Upper lobe of left lung (tissue), 6 donors: ENCODE measurements around the gene SRRM5. TPM values are rescaled to one million over a fixed set of nuclear protein-coding genes. Genes with fewer than 3 reads are reported as not detected.

Source experiments
- ATAC-seq, 2 donors: fragments of 200-7000 bp; cut with Tn5 transposase; one replicate each; pipeline ENCODE4 v1.9.1; 2022; ENCODE audit warnings: mild to moderate bottlenecking in 2 of 2, moderate library complexity in 2 of 2; ENCODE audit not compliant: low FRiP score in 2 of 2
- DNase-seq, 2 donors: peaks; one replicate each; pipeline ENCODE4 v3.0.0-alpha.2; 2019 to 2020
- H3K27ac ChIP-seq, 4 donors: fragments of 200-600 bp; sonication (generic); one replicate each; pipeline ENCODE4 v1.5.1; 2016 to 2019
- H3K27me3 ChIP-seq, 4 donors: fragments of 200-600 bp; sonication (generic); one replicate each; pipeline ENCODE4 v1.5.1; 2017 to 2019
- H3K36me3 ChIP-seq, 4 donors: fragments of 200-600 bp; sonication (generic); one replicate each; pipeline ENCODE4 v1.5.1; 2016 to 2019
- H3K4me1 ChIP-seq, 4 donors: fragments of 200-600 bp; sonication (generic); one replicate each; pipeline ENCODE4 v1.5.1; 2018 to 2019
- H3K4me3 ChIP-seq, 4 donors: fragments of 200-600 bp; sonication (generic); one replicate each; pipeline ENCODE4 v1.5.1; 2017 to 2019; ENCODE audit warnings: mild to moderate bottlenecking in 2 of 4, moderate library complexity in 1 of 4
- H3K9me3 ChIP-seq, 4 donors: fragments of 200-600 bp; sonication (generic); one replicate each; pipeline ENCODE4 v1.5.1; 2018 to 2019
- EP300 ChIP-seq, 4 donors: sonication (generic); formaldehyde crosslinking; IDR thresholded peaks; one replicate each; pipeline ENCODE4 v1.5.1; 2017; ENCODE audit warnings: antibody characterized with exemption in 4 of 4, control low read depth in 2 of 4
- POLR2A ChIP-seq, 4 donors: fragments of 450-650 bp; IDR thresholded peaks; one replicate each; pipeline ENCODE4 v1.5.1; 2016 to 2017; ENCODE audit warnings: antibody characterized with exemption in 4 of 4, mild to moderate bottlenecking in 2 of 4
- POLR2AphosphoS5 ChIP-seq, 2 donors: sonication (generic); formaldehyde crosslinking; IDR thresholded peaks; one replicate each; pipeline ENCODE4 v1.5.1; 2017; ENCODE audit warnings: antibody characterized with exemption in 2 of 2
- WGBS, 2 donors: methylation state at CpG; one replicate each; pipeline ENCODE4 v1.1.5; 2017 to 2018; 5-methylcytosine and 5-hydroxymethylcytosine counted together
- total RNA-seq, 6 donors: library from RNA; depleted of rRNA in 4 of 6; stranded (reverse); fragments of >200 nt in 4 of 6; gene quantifications; one replicate each; pipeline versions ENCODE4 v1.1.0 to v1.2.1, GENCODE V29; 2016 to 2021
- TF ChIP-seq, protein P1 (sequence below), 6 experiments: fragments of 450-650 bp in 4 of 6; fragments of 200-600 bp in 2 of 6; sonication (generic) in 2 of 6; IDR thresholded peaks; one replicate each; pipeline ENCODE4 v1.5.1; 2016 to 2019; ENCODE audit warnings: antibody characterized with exemption in 6 of 6
- donor health status: DM: no; HTN: no; CAD: no; lungs with moderate emphysema.
- donor health status: DM: no; HTN: yes; CAD: no; lungs with severe emphysema.

SRRM5 gene, protein sequence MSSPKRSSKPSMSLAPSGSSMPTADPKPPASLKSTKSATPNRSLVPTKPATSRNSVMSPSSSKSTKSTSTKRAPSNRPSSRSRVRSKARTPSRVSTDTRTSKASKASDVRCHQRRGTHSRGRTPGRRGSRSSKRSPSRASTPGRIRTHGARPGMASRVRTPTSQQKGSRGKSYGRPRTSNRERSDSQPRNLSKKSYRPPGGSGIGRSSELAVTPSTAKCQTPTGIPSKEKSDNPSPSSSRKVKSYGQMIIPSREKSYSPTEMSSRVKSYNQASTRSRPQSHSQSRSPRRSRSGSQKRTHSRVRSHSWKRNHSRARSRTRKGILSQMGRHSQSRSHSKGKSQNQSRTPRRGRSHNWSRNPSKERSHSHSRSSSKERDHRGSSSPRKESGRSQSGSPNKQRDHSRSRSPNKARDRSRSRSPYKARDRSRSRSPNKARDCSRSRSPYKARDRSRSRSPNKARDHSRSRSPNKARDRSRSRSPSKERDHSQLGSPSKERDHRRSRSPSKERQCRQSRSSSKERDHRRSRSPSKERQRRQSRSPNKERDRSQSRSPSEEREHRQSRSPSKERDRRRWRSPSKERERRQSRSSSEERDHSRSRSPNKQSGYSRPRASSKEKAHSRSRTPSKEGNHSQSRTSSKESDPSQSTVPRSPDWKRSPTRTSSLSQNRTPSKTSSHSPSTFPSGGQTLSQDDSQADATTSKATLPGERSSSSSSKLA
- 1 to 10 TPM in 2 of 6 donors, under 1 TPM in 3, not detected in 1; 0.17 to 2.1 (median 0.30) TPM for total RNA-seq

DNA sequence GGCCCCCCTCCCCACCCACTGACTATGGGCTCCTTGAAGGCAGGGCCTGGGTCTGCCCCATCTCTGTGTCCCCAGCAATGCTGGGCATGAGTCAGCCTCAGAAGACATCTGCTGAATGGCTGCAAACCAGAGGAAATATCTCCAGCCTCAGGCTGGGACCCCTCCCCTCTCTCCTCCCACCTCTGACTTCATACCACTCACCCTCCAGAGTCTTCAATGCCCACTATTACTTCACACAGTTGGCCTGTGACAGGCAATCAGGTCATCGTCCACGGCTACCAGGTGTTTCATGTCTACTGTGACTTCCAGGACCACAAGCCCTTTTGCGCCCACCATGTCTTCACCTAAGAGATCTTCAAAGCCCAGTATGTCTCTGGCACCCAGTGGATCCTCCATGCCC, at the start of gene SRRM5:
TSS of gene SRRM5 (plus strand) at position 301 of the 400 bp plus-strand sequence. CDS start at position 335, 34 bp downstream.
- Histone ChIP-seq H3K27me3 (no peaks in the 10 kb centered on the region), H3K4me3 (no peak within 1 kb of the TSS), H3K9me3 (no peaks in the 10 kb centered on the region), H3K4me1 (no peaks in the 10 kb centered on the region), H3K27ac (no peak within 1 kb of the TSS), H3K36me3 (peaks cover 4 to 38% (median 21%) of the 10 kb centered on the region in 4 donors)
- WGBS, 2 donors: 89 to 97% methylated on average over 3 of the region's 3 CpGs
- no peak for DNase-seq
- no peak for TF ChIP-seq POLR2AphosphoS5 (IDR thresholded peaks at IDR 0.05)
- TF ChIP-seq, protein P1, sequence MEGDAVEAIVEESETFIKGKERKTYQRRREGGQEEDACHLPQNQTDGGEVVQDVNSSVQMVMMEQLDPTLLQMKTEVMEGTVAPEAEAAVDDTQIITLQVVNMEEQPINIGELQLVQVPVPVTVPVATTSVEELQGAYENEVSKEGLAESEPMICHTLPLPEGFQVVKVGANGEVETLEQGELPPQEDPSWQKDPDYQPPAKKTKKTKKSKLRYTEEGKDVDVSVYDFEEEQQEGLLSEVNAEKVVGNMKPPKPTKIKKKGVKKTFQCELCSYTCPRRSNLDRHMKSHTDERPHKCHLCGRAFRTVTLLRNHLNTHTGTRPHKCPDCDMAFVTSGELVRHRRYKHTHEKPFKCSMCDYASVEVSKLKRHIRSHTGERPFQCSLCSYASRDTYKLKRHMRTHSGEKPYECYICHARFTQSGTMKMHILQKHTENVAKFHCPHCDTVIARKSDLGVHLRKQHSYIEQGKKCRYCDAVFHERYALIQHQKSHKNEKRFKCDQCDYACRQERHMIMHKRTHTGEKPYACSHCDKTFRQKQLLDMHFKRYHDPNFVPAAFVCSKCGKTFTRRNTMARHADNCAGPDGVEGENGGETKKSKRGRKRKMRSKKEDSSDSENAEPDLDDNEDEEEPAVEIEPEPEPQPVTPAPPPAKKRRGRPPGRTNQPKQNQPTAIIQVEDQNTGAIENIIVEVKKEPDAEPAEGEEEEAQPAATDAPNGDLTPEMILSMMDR (IDR thresholded peaks at IDR 0.05): no peak
- no peak for TF ChIP-seq EP300 (IDR thresholded peaks at IDR 0.05)
- no peak for TF ChIP-seq POLR2A (IDR thresholded peaks at IDR 0.05)
- no peak for ATAC-seq

DNA sequence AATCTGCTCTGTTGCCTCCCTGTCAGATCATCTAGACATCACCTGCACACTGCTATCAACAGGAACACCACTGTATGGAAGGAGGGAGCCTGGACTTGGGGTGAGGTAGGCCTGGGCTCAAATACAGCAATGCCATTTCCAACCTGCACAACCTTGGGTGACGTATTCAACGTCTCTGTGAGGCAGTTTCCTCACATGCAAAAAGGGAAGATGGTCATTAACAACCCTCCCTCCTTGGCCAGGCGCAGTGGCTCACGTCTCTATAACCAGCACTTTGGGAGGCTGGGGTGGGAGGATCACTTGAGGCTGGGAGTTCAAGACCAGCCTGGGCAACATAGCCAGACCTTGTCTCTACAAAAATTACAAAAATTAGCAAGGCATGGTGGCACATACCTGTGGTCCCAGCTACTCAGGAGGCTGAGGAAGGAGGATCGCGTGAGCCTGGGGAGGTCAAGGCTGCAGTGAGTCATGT, 49.6 kb upstream of the SRRM5 start:
- no peak for DNase-seq
- no peak overlapping the region for H3K4me3 ChIP-seq
- TF ChIP-seq, protein P1 (IDR thresholded peaks at IDR 0.05): no peak
- TF ChIP-seq POLR2A (IDR thresholded peaks at IDR 0.05) (no peak), POLR2AphosphoS5 (IDR thresholded peaks at IDR 0.05) (no peak), EP300 (IDR thresholded peaks at IDR 0.05) (no peak)
- WGBS, 2 donors: 67 to 69% methylated on average over 6 of the region's 6 CpGs
- peaks cover 0 to 20% (median 7%) of the 10 kb centered on the region in 4 donors for H3K36me3 ChIP-seq
- H3K4me1 ChIP-seq: peaks cover 11 to 21% (median 16%) of the 10 kb centered on the region in 4 donors
- no peaks in the 10 kb centered on the region for H3K27me3 ChIP-seq
- H3K9me3 ChIP-seq: no peaks in the 10 kb centered on the region
- H3K27ac ChIP-seq: peak overlapping the region; percentile 75 to 87 (median 84)
- ATAC-seq: peak in 1 of 2 donors; percentile 14

DNA sequence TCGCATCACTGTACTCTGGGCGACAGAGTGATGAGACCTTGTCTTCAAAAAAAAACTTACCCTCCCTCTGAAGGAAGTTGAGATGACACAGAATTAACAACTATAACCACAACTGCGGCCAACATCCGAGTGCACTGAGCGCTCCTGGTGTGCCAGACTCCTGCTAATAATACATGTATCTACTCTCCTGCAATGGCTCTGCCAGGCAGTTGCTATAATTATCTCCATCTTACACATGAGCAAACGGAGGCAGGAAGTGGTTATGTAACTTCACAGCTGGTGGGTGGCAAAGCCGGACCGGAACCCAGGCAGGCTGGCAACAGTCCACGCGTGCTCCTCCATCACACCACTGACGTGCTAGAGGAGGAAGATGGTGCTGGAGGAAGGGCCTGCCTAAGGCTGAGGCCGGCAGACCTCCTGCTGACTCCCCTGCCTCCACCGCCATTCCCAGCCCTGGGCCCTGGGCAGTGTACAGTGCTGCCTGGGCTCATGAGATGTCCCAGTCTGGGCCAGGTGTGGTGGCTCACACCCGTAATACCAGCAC, 49.1 kb upstream of the SRRM5 start:
- 32 to 34% methylated on average over 4 to 14 of the region's 14 CpGs for WGBS, 2 donors
- H3K4me1 ChIP-seq: peaks cover 11 to 21% (median 16%) of the 10 kb centered on the region in 4 donors
- TF ChIP-seq, protein P1 (IDR thresholded peaks at IDR 0.05): no peak
- TF ChIP-seq EP300 (IDR thresholded peaks at IDR 0.05) (peak in 1 of 4 donors; percentile 36), POLR2AphosphoS5 (IDR thresholded peaks at IDR 0.05) (peak; percentile 76 to 89), POLR2A (IDR thresholded peaks at IDR 0.05) (peak in 1 of 4 donors; percentile 11)
- DNase-seq (peak; percentile 80 to 84), ATAC-seq (peak; percentile 86 to 89)
- no peaks in the 10 kb centered on the region for H3K27me3 ChIP-seq
- peaks cover 0 to 20% (median 7%) of the 10 kb centered on the region in 4 donors for H3K36me3 ChIP-seq
- no peaks in the 10 kb centered on the region for H3K9me3 ChIP-seq
- peak overlapping the region; percentile 75 to 87 (median 84) for H3K27ac ChIP-seq
- H3K4me3 ChIP-seq: no peak overlapping the region

DNA sequence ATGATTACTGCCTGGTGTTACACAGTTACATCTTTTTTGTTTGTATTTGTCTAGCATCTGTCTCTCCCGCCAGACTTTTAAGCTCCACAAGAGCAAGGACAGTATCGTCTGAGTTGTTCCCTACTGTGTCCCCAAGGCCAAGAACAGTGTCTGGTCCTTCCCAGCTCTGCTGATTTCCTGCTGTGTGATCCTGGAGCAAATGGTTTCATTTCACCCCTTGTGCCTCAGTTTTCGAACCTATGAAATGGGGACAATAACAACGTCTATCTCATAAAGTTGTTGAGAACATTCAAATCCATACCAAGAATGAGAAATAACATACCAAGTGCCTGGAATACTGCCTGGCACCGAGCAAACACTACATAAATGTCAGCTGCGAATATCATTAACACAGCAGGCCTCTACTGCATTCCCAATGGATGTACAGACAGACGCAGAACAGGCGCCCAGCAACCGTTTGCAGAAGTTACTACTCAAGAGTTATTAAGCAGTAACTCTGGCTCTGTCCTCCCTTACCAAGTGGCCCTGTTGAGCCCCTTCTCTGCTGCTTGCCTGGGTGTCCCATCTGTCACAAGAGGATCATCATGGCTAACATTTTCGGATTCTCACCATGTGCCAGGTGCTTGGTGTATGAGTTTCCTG, 48.0 kb upstream of the SRRM5 start:
- peaks cover 6 to 21% (median 16%) of the 10 kb centered on the region in 4 donors for H3K4me1 ChIP-seq
- 87 to 88% methylated on average over 10 of the region's 10 CpGs for WGBS, 2 donors
- H3K9me3 ChIP-seq: no peaks in the 10 kb centered on the region
- TF ChIP-seq, protein P1 (IDR thresholded peaks at IDR 0.05): no peak
- TF ChIP-seq POLR2A (IDR thresholded peaks at IDR 0.05): no peak
- no peak for TF ChIP-seq POLR2AphosphoS5 (IDR thresholded peaks at IDR 0.05)
- DNase-seq: no peak
- H3K36me3 ChIP-seq: peaks cover 0 to 13% (median 6%) of the 10 kb centered on the region in 4 donors
- no peak for ATAC-seq
- peak overlapping the region in 2 of 4 donors; percentile 86 to 87 for H3K27ac ChIP-seq
- no peaks in the 10 kb centered on the region for H3K27me3 ChIP-seq
- H3K4me3 ChIP-seq: no peak overlapping the region
